Upper lobe of left lung (tissue), 4 donors: ENCODE results near the gene METTL26.
A peak's percentile ranks its signal among the peaks of the same experiment; 100 is the strongest.

Source experiments
- CTCF ChIP-seq, 6 experiments: fragments of 450-650 bp in 4 of 6; fragments of 200-600 bp in 2 of 6; sonication (generic) in 2 of 6; IDR thresholded peaks; one replicate each; pipeline ENCODE4 v1.5.1; 2016 to 2019; ENCODE audit warnings: antibody characterized with exemption in 6 of 6
- EP300 ChIP-seq, 4 donors: sonication (generic); formaldehyde crosslinking; IDR thresholded peaks; one replicate each; pipeline ENCODE4 v1.5.1; 2017; ENCODE audit warnings: antibody characterized with exemption in 4 of 4, control low read depth in 2 of 4

- TF ChIP-seq CTCF (IDR thresholded peaks at IDR 0.05) (peak in 1 of 6 experiments; percentile 5), EP300 (IDR thresholded peaks at IDR 0.05) (peak in 1 of 4 donors; percentile 27)
Observed at GRCh38 chr16:589658-590187, 46.4 kb downstream of the METTL26 start, which contains the start of gene RAB40C.
